ENCODE data around the gene TM4SF18.

GRCh38 chr3:149352556-149352955, 19.1 kb upstream of the TM4SF18 start:
- TF ChIP-seq CTCF (IDR thresholded peaks at IDR 0.05) (peak; percentile 39 to 64), EP300 (IDR thresholded peaks at IDR 0.05) (no peak), POLR2AphosphoS5 (IDR thresholded peaks at IDR 0.05) (no peak), POLR2A (IDR thresholded peaks at IDR 0.05) (no peak)
